ENCODE data around the gene DOHH. TPM values are rescaled to one million over a fixed set of nuclear protein-coding genes. Genes with fewer than 3 reads are reported as not detected.

The DOHH gene
- total and polyA plus RNA-seq, 4 donors: 1.4 to 12.0 (median 9.2) TPM

DNA sequence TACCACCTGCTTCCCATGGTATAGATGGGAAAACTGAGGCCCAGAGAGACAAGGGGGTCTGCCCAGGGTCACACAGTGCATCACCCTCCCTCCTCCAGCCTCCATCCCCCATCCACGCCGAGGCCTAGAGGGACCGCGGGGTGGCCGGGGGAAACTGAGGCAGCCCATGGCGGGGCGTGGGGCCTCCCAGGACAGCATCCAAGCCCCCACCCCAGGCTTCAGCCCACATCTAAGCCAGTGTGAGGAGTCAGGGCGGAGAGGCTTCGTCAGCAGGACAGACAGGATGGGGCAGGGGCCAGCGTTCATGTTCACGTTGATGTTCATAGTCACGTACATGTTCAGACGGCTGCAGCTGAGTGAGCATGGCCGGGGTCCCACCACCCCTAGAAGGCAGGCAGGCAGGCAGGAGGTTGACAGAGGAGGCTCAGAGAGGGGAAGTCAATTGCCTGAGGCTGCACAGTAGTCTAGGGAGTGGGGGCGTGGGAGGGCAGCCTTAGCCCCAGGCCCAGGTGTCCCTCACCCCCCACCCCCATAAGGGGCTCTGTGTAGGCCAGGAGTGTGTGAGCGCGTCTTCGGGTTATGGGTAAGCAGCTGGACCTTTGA, 43.4 kb downstream of the DOHH start (continued):
- TF ChIP-seq, protein P1, sequence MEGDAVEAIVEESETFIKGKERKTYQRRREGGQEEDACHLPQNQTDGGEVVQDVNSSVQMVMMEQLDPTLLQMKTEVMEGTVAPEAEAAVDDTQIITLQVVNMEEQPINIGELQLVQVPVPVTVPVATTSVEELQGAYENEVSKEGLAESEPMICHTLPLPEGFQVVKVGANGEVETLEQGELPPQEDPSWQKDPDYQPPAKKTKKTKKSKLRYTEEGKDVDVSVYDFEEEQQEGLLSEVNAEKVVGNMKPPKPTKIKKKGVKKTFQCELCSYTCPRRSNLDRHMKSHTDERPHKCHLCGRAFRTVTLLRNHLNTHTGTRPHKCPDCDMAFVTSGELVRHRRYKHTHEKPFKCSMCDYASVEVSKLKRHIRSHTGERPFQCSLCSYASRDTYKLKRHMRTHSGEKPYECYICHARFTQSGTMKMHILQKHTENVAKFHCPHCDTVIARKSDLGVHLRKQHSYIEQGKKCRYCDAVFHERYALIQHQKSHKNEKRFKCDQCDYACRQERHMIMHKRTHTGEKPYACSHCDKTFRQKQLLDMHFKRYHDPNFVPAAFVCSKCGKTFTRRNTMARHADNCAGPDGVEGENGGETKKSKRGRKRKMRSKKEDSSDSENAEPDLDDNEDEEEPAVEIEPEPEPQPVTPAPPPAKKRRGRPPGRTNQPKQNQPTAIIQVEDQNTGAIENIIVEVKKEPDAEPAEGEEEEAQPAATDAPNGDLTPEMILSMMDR (IDR thresholded peaks at IDR 0.05; ENCODE audit: low read depth, low read length, missing input control): no peak

DNA sequence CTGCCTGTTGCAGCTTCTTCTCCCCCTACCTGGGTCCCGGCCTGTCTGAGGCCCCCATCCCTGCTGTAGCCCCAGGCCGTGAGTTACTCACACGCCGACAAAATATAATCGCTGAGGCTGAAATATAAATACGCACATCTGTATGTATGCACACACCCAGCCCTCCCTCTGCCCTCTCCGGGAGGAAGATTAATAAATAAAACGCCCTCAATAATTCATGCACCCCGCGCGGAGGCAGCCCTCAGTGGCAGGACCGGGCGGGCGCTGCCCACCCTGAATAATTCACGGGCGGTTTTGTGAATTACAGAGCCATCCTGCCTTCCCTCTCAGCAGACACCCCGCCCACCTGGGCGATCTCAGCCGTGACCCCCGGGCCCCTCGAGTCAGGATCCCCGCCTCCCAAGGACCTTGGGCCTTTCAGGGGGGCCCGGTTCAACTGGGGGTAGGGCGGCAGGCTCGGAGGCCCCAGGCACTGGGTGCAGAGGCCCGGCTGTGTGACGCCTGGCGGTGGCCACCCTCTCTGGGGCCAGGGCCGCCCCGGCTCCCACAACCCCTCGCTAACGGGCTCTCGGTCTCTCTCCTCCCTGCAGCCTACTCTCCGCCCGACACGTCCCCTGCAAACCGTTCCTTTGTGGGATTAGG, 44.4 kb downstream of the DOHH start:
- H3K27ac ChIP-seq (ENCODE audit: low read depth in 1 of 2, low read length in 2 of 2): no peak overlapping the region
- WGBS: 92% methylated on average over 37 of the region's 37 CpGs
- no peak overlapping the region for H3K9ac ChIP-seq (ENCODE audit: low read depth in 1 of 2, low read length in 2 of 2)
- H3K36me3 ChIP-seq (ENCODE audit: control insufficient read depth in 4 of 4, insufficient read depth in 3 of 4, low read depth in 1 of 4, low read length in 3 of 4): peaks cover 24 to 55% (median 31%) of the 10 kb centered on the region in 4 donors
- H3K27me3 ChIP-seq (ENCODE audit: control insufficient read depth in 4 of 4, insufficient read depth in 4 of 4, low read length in 3 of 4): no peaks in the 10 kb centered on the region
- H3K4me1 ChIP-seq (ENCODE audit: control insufficient read depth in 4 of 4, insufficient read depth in 4 of 4, low read length in 3 of 4): peaks cover 3 to 36% (median 19%) of the 10 kb centered on the region in 4 donors
- DNase-seq (ENCODE audit: low spot score): no peak
- no peaks in the 10 kb centered on the region for H3K9me3 ChIP-seq (ENCODE audit: control insufficient read depth in 4 of 4, low read length in 3 of 4)
- H3K4me3 ChIP-seq (ENCODE audit: low read depth in 1 of 3, low read length in 3 of 3): no peak overlapping the region
- no peak for TF ChIP-seq JUND (IDR thresholded peaks at IDR 0.05)
- TF ChIP-seq, protein P2, sequence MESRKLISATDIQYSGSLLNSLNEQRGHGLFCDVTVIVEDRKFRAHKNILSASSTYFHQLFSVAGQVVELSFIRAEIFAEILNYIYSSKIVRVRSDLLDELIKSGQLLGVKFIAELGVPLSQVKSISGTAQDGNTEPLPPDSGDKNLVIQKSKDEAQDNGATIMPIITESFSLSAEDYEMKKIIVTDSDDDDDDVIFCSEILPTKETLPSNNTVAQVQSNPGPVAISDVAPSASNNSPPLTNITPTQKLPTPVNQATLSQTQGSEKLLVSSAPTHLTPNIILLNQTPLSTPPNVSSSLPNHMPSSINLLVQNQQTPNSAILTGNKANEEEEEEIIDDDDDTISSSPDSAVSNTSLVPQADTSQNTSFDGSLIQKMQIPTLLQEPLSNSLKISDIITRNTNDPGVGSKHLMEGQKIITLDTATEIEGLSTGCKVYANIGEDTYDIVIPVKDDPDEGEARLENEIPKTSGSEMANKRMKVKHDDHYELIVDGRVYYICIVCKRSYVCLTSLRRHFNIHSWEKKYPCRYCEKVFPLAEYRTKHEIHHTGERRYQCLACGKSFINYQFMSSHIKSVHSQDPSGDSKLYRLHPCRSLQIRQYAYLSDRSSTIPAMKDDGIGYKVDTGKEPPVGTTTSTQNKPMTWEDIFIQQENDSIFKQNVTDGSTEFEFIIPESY (IDR thresholded peaks at IDR 0.05): no peak
- TF ChIP-seq, protein P3, sequence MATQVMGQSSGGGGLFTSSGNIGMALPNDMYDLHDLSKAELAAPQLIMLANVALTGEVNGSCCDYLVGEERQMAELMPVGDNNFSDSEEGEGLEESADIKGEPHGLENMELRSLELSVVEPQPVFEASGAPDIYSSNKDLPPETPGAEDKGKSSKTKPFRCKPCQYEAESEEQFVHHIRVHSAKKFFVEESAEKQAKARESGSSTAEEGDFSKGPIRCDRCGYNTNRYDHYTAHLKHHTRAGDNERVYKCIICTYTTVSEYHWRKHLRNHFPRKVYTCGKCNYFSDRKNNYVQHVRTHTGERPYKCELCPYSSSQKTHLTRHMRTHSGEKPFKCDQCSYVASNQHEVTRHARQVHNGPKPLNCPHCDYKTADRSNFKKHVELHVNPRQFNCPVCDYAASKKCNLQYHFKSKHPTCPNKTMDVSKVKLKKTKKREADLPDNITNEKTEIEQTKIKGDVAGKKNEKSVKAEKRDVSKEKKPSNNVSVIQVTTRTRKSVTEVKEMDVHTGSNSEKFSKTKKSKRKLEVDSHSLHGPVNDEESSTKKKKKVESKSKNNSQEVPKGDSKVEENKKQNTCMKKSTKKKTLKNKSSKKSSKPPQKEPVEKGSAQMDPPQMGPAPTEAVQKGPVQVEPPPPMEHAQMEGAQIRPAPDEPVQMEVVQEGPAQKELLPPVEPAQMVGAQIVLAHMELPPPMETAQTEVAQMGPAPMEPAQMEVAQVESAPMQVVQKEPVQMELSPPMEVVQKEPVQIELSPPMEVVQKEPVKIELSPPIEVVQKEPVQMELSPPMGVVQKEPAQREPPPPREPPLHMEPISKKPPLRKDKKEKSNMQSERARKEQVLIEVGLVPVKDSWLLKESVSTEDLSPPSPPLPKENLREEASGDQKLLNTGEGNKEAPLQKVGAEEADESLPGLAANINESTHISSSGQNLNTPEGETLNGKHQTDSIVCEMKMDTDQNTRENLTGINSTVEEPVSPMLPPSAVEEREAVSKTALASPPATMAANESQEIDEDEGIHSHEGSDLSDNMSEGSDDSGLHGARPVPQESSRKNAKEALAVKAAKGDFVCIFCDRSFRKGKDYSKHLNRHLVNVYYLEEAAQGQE (IDR thresholded peaks at IDR 0.05): no peak
- TF ChIP-seq RAD21 (IDR thresholded peaks at IDR 0.05): no peak
- no peak for TF ChIP-seq HNF4A (conservative IDR thresholded peaks at IDR 0.05)
- no peak for TF ChIP-seq SP1 (IDR thresholded peaks at IDR 0.05)
- TF ChIP-seq FOXA1 (IDR thresholded peaks at IDR 0.05): no peak
- TF ChIP-seq, protein P4, sequence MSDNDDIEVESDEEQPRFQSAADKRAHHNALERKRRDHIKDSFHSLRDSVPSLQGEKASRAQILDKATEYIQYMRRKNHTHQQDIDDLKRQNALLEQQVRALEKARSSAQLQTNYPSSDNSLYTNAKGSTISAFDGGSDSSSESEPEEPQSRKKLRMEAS (IDR thresholded peaks at IDR 0.05): no peak
- TF ChIP-seq GABPA (IDR thresholded peaks at IDR 0.05 in 1 of 2, conservative IDR thresholded peaks at IDR 0.05 in 1 of 2): no peak
- TF ChIP-seq, protein P5, sequence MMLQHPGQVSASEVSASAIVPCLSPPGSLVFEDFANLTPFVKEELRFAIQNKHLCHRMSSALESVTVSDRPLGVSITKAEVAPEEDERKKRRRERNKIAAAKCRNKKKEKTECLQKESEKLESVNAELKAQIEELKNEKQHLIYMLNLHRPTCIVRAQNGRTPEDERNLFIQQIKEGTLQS (IDR thresholded peaks at IDR 0.05): no peak
- no peak for TF ChIP-seq FOXA2 (IDR thresholded peaks at IDR 0.05)
- TF ChIP-seq EGR1 (IDR thresholded peaks at IDR 0.05; ENCODE audit: low read depth in 2 of 2): no peak
- no peak for TF ChIP-seq YY1 (IDR thresholded peaks at IDR 0.05)
- TF ChIP-seq NR2F2 (IDR thresholded peaks at IDR 0.05): no peak
- no peak for TF ChIP-seq RXRA (IDR thresholded peaks at IDR 0.05)
- TF ChIP-seq TAF1 (conservative IDR thresholded peaks at IDR 0.05): no peak
- TF ChIP-seq, protein P1 (IDR thresholded peaks at IDR 0.05; ENCODE audit: low read depth, low read length, missing input control): no peak
- TF ChIP-seq HNF4G (IDR thresholded peaks at IDR 0.05): no peak

All from liver (tissue), 9 donors.